ENCODE results near the gene MED7.

The MED7 gene

DNA sequence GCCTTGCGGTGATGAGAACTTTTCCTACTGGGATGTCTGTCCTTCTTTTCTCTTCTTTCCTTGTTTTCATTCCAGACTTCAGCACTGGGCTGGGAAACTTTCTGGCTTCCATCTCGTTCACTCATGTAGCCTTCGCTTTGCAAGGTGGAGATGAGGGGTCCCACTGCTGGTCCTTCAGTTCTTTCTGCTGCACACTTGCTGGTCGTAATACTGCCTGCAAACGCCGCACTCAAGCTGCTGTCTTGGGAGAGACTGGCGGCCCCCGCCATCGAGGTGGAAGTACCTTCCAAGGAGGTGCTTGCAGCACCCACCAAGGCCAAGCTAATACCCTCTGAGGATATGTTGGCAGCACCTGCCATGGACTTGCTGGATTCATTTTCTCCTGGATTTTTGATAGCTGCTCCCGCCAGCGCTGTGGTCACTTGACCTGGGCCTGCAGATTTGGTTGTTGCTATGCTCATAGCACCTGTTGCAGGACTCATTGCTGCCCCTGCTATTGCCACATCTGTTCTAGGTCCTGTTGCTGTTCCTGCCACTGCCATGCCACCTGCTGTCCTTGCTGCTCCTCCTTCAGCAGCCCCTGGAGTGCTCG, 20.4 kb upstream of the MED7 start:
- no peak for DNase-seq (ENCODE audit: low read depth)

DNA sequence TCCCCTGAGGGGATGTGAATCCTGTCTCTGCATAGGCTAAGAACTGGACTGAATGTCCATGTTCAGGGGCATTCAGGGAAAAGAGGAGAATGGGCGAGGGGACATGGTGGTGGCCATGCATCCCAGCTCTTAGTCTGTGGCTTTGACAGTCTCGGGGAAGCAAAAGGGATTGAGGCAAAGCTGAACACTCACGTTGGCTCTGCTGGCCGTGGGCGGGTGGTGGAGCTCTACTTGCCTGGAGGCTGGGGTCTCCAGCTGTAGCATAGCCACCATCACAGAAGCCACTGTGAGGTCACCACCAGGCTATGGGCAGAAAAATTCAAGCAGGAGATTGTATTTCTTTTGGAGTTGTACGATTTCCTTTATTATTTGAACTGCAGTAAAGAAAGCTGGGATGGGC, 19.3 kb upstream of the MED7 start:
- DNase-seq (ENCODE audit: low read depth), result no peak

DNA sequence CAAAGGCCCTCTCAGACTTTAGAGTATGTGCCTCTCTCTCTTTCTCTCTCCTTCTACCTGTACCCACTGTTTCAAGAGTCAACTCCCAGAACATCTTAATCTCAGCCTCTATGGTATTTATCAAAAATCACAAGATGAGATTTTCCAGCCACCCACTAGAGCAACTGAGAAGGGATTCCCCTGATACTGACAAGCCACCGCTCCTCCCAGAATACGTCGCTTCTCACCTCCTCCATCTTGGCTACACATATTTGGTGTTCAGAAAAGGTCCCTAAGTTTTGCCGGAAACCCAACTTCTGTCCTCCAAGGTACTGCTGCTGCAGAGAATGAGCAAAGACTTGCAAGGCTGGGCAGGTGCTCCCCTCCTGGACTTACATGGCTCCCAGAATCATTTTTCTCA, 17.3 kb upstream of the MED7 start:
- no peak for DNase-seq (ENCODE audit: low read depth)

DNA sequence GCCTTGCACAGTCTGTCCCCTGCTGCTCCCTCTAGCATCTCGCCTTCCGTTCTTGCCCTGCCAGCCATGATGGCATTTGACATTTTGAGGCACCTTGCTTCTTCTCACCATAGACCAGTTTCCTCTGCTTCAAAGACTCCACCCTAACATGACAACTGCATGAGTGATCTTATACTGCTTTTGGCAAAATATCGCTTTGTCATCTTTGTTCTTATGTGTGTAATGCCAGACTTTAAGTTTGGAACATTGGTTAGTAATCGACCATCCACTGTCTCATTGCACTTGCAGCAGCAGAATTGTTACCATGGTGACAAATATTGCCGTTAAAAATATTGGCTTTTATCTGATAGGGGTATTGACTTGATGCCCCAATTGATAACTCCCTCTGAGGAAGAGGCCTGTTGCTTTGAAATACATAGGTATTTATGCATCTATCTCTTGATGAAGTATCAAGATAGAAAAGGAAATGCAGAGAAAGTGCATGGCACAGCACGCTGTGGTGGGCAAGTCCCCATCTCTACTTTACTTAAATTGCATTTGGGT, 16.6 kb upstream of the MED7 start:
- no peak for DNase-seq (ENCODE audit: low read depth)

DNA sequence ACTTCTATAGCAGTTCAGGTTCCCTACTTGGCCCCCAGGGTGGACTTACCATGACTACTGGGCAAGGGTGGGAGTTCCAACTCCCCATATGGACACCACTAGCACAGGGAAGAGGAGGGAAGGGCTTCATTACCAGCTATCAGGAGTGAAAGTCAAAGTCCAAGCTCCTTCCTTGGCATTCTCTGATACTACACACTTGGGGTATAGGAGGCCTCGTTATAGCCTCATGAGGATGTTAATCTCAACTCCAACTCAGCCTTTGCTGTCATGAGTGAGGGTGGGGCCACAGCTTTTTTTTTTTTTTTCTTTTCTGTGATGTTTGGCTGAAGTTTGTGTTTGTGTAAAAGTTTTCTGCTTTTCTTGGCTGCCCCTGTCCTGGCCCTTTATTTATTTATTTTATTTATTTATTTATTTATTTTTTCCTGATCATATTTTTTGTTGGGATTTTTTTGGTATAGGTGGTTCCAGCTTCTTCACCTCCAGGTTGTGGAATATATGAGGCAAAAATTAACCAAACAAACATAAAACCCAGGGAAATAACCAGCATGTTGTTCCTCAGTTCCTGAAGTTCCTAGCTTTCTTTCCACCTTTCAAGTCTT, 14.7 kb upstream of the MED7 start:
- DNase-seq (ENCODE audit: low read depth), result no peak

DNA sequence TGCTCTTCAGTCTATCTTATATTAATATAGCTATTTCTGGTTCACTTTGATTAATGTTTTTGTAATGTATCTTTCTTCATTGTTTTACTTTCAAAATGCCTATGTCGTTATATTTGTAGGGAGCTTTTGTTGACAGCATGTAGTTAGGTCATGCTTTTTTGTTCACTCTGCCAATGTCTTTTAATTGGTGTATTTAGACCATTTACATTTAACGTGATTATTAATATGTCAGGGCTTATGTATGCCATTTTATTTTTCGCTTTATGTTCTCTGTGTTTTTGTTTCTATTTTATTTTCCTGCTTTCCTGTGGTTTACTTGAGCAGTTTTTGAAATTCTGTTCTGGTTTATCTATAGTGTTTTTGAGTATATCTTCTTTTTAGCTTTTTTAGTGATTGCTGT, 12.6 kb upstream of the MED7 start:
- DNase-seq (ENCODE audit: low read depth), result no peak

DNA sequence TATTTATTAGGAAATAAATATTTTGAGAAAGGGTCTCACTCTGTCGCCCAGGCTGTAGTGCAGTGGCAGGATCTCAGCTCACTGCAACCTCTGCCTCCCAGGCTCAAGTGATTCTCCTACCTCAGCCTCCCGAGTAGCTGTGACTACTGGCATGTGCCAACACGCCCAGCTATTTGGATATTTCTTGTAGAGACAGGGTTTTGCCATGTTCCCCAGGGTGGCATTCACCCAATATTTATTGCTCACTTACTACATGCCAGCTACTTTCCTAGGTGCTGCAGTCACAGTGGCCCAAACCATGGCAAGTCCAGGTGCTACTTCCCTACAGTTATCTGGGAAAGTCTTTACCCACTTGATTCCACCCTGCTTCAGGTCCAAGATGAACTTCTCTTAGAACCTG, 8.3 kb upstream of the MED7 start:
- DNase-seq (ENCODE audit: low read depth), result no peak

DNA sequence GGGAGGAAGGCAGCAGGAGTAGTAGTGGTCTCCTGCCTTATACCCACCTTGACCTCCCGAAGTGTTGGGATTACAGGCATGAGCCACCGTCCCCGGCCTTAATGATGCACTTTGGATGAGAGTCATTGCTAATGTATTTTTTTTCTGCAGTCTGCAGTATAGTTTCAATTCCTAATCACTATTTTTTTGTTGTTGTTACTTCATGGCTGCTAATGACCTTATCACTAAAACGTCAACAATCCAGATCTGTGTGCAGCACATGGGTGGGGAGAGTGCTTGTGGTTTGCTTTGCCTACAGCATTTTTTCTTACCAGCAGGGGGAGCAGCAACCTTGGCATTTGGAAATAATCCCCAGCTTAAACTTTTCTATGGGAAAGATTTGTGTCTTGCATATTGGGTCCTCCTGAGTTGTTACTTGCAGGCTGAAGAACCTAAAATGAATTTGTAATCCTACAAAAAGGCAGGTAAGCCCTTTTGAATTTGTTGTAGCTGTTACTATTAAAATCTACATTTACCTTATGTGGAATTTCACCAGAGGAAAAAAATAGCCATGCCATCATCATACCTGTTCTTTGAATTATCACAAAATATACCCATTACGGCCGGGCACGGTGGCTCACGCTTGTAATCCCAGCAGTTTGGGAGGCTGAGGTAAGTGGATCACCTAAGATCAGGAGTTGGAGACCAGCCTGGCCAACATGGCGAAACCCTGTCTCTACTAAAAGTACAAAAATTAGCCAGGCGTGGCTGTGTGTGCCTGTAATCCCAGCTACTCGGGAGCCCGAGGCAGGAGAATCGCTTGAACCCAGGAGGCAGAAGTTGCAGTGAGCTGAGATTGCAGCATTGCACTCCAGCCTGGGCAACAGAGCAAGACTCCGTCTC, 6.3 kb upstream of the MED7 start:
- DNase-seq (ENCODE audit: low read depth), result peak; percentile 58

DNA sequence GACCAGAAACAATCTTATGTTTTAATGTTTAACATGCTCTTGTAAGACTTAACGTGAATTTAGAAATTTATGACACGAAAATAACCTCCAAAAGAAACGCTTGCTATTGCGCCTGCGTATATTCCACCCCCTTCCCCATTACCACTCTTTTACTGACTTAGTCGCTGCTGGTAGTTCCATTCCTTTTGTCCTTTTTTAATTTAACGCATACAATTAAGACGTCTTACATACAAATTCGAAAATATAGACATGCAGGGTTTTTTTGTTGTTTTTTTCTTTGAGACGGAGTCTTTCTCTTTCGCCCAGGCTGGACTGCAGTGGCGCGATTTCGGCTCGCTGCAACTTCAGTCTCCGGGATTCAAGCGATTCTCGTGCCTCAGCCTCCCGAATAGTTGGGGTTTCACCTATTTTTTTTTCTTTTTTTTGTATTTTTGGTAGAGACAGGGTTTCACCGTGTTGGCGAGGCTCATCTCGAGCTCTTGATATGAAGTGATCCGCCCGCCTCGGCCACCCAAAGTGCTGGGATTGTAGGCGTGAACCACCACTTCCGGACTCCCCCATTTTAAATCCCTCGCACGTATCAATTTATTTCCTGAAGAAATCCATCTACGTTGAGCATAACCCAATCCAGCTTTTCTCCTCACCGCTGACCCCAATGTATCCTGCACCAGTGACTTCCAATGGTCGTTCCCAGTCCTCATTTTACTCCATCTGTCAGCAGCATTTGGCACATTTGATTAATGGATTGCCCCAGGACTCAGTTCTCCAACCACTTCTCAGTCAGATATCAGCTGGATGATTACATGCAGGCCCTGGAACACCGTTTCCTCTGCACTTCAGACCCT, 684 bp upstream of the MED7 start:
- DNase-seq (ENCODE audit: low read depth), result peak; percentile 29

DNA sequence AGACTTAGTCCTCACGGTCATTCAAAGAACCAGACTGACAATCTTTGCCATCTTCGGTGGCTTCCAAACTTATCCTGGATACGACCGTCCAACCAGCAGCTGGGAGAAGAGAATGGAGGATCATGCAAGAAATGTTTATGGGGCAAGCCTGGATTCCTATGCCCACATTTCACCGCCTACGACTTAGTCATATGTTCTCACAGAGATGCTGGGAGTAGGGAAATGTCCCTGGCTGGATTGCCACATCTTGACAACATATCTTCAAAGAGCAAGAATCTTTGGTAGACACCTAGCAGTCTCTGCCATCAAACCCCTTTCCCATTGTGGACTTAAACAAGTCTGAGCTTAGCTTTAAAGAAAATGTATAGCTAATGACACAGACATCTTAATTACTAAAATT, 5.0 kb downstream of the MED7 start:
- DNase-seq (ENCODE audit: low read depth), result no peak

DNA sequence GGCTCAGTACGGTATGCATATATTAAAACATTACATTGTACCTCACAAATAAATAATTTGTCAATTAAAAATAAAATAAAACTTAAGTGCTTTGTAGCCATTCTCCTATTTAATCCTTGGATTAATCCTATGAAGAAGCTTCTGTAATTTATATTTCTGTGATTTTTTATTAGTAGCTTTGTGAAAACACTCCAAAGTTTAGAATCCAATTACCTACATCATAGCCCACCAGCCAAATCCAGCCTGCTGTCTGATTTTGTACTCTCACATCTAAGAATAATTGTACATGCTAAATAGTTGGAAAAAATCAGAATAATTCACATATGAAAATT, 10.4 kb downstream of the MED7 start:
- DNase-seq (ENCODE audit: low read depth), result no peak

DNA sequence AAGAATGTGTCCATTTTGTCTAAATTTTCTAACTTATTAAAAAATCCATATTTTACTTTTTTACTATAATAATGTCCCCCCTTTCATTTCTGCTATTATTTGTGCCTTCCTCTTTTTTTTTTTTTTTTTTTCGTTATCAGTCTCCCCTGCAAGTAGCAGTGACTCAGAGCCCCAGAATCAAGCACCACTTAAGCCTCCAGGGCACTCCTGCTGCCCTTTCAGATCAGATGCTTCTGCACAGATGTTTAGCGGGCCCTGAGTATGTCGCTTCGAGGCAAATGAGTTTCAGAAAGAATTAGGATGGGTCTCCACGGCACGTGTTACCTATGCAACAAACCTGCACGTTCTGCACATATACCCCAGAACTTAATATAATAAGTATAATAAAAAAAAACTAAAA, 11.7 kb downstream of the MED7 start:
- DNase-seq (ENCODE audit: low read depth), result no peak

DNA sequence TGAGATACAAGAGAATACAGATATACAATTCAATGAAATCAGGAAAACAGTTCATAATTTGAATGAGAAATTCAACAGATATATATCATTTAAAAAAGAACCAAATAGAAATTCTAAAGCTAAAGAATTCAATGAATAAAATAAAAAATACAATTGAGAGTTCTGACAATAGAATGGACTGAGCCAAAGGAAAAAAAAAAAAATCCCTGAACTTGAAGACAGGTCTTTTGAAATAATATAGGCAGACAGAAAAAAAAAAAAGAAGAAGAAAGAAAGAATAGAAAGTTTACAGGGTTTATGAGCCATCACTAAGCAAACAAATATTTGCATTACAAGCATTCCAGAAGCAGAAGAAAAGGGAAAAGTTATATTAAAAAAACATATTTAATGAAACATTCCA, 21.0 kb downstream of the MED7 start:
- no peak for DNase-seq (ENCODE audit: low read depth)

DNA sequence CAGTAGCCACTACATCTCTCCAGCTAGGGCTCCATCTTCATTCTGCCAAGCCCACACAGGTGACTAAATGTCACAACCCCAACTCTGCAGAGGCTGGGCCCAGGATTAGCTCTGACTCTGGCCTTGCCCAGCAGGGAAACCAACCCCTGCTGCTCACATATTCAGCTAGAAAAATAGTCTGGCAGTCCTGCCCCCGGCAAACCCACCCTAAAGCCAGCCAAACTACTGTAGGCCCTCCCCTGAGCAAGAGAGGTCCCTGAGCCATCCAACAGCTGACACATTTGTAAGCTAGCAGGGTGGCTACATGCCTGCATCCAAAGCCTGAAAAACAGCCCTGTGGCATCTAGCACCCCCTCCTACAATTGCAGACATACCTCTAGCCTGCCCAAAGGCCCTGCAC, 22.6 kb downstream of the MED7 start:
- DNase-seq (ENCODE audit: low read depth), result no peak

DNA sequence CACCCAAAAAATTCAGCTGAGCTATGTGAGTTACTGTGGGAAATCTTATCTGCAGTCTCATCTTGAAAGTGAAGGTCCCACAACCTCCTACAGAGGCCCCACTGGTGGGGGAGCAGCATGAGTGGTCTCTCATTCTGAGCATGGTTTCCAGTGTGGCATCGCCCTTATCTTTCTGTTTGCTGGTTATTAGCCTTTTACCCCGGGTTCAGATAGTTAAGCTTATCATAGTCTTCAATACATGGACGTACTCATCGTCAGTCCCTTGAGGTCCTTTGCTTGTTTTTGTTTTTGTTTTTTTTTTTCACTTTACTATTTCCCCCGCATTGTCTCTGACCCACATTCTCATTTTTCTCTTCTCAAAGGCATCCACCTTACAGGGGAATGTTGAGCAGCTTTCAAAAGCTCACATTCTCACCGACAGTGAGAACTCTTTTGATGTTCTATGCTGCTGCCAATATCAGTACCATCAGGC, 26.1 kb downstream of the MED7 start:
- no peak for DNase-seq (ENCODE audit: low read depth)

DNA sequence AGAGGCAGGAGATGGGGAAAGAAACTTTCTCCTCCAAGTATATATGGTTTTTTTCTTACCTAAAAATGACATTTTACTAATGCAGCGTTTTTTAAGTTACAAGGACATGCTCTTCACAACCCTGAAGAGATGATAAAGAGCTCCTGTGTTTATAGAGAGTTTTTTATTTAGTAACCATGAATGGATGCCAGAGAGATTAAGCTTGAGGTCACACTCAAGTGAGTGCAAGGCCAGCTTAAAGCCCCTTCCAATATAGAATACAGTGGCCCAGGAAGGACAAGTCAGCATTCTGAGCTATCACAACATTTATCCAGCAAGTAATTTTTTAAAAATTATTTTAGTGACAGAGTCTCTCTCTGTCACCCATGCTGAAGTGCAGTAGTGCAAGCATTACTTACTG, 27.2 kb downstream of the MED7 start:
- no peak for DNase-seq (ENCODE audit: low read depth)

DNA sequence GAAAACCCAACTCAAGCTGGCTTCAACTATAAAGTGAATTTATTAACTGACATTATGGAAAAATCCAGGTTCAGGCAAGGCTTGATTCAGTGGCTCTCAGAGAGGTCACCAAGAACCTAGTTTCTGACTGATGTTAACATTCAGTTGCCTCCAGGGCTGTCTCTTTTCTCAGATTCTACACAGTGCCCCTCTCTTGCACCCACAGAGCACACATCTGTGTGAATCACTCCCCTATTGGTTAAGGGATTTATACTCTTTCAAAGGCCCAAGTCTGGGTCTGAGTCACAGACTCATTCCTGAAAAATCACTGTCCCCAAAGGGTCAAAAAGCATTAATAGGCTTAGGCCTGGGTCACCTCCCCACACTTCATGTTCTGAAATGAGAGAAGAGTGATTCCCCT, 27.7 kb downstream of the MED7 start:
- DNase-seq (ENCODE audit: low read depth), result no peak

DNA sequence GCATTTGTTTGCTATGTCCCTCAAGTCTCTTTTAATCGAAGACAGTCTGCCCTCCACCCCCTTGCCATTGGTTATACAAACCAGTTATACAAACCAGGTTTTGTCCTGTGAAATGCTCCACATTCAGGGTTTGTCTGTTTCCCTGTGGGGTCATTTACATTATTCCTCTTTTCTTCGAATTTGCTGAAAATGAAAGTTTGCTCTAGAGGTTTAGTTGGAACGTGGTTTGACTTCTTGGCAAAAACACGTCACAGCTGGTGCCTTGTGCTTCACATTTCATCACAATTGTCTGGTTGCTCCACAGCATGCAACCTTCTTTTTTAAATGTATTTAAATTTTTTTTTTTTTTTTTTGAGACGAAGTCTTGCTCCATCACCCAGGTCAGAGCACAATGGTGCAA, 29.7 kb downstream of the MED7 start:
- DNase-seq (ENCODE audit: low read depth), result no peak

DNA sequence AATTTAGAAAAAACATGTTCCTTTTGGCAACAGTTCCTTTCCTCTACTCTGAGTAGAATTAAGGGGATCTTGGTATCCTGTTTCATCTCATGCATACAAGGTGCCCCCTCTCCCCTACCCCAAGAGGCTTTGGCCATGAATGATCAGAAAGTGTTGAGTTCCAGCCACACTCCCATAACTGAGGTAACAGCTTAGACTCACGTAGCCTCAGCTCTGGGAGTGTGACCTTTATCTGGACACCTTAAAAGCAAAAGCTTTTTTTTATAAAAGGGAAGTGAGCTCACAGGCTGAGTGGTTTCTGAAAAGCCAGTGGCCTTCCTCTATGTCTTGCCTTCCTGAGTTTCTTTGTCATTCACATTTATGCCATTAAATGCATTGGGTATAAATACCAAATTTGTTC, 32.9 kb downstream of the MED7 start:
- DNase-seq (ENCODE audit: low read depth), result no peak

DNA sequence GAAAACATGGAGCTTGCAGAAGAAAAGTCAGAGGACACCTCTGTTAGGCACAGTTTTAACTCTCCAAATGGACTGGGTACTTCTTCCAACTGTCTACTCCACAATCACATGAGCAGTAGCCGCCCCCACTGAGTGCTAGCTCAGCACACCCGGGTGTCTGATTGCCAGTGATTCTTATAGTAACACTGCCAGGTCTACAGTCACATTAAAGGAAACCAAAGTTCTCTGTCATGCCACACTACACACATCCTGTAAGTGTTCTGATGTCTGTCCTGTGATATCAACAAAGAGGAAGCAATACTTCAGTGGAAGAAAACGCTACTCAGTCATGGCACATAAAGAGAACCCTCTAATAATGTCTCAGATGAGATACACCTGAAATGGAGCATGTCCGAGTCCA, 33.7 kb downstream of the MED7 start, which contains the start of gene HAVCR2:
TSS of gene HAVCR2 (minus strand) at position 69 of the 400 bp plus-strand sequence. CDS start at position 8, 61 bp downstream.
- DNase-seq (ENCODE audit: low read depth), result no peak

DNA sequence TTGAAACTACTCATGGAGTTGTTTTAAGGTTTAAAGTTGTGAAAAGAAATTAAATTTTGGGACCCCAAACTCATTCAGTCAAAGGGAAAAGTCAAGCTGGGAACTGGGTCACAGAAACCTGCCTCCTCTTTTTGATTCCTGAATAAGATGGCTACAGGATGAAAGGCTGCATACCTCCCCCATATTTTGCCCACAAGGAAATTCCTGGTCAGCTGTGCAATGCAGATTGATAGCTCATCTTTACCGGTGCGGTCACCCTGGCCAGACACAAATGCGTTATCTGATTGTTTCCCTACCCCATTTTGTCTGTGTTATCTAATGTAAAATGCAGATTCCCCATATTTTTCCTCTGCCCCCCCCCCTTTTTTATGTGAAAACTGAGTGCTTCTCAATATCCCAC, 35.2 kb downstream of the MED7 start:
- no peak for DNase-seq (ENCODE audit: low read depth)
